ENCODE results near the gene CLEC2A.

Gene CLEC2A

DNA sequence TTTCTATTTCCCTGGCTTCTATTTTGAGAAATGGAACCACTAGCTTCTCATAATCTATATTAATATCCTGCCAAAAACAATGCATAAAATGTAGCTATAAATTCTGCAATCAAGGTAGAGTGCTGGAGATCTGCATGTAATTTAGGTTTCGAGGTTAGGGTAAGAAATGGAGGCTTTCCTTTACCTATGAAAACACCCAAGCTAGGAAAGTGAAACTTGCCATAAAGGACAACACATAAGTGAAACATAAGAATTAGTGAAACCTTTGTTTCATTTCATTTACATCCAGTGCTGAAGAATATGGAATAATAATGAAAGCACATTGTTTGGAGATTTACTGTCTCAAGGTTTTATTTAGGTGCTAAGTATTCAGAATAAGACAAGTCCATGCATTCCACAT, 9.7 kb downstream of the CLEC2A start:
- TF ChIP-seq, protein P1, sequence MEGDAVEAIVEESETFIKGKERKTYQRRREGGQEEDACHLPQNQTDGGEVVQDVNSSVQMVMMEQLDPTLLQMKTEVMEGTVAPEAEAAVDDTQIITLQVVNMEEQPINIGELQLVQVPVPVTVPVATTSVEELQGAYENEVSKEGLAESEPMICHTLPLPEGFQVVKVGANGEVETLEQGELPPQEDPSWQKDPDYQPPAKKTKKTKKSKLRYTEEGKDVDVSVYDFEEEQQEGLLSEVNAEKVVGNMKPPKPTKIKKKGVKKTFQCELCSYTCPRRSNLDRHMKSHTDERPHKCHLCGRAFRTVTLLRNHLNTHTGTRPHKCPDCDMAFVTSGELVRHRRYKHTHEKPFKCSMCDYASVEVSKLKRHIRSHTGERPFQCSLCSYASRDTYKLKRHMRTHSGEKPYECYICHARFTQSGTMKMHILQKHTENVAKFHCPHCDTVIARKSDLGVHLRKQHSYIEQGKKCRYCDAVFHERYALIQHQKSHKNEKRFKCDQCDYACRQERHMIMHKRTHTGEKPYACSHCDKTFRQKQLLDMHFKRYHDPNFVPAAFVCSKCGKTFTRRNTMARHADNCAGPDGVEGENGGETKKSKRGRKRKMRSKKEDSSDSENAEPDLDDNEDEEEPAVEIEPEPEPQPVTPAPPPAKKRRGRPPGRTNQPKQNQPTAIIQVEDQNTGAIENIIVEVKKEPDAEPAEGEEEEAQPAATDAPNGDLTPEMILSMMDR (IDR thresholded peaks at IDR 0.05; ENCODE audit: low read depth, low read length, missing control alignments), result no peak
- no peak for DNase-seq (ENCODE audit: low read depth)
- no peak overlapping the region for H3K4me3 ChIP-seq (ENCODE audit: low read depth, low read length)

DNA sequence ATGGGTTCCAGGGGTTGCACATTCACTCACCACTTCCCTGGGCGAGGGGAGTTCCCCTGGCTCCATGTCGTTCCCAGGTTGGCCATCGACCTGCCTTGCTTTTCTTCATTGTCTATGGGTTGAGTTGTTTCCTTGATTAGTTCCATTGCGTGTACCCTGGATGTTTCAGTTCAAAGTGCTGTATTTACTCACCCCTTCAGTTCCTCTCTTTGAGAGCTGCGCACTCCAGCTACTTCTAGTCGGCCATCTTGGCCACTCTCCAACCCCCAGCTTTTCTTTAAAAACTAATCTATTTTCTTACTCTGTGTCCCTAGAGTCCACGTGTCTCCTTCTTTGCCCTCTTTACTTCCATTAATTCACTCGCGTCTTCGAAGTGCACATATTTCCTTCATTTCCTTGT, 11.7 kb downstream of the CLEC2A start:
- no peak overlapping the region for H3K4me3 ChIP-seq (ENCODE audit: low read depth, low read length)
- no peak for DNase-seq (ENCODE audit: low read depth)
- TF ChIP-seq, protein P1 (IDR thresholded peaks at IDR 0.05; ENCODE audit: low read depth, low read length, missing control alignments), result no peak

DNA sequence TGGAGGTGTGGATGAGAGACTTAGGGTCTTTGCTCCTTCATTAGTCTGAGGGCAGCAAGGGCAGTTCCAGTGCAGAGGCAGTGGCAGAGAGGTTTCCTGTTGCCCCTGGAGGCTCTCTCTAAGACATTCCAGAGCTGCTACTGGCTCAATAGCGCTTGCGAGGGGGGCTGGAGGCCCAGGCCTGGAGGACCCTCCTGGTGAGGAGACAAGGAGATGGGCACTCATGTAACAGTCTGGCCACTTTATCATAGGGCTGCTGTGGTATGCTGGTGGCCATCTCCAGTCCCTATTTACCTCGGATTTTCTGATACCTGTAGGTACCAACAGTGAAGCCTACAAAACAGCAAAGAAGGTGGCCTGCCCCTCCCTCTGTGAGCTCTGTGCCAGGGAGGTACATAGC, 12.7 kb downstream of the CLEC2A start:
- DNase-seq (ENCODE audit: low read depth), result no peak
- TF ChIP-seq, protein P1 (IDR thresholded peaks at IDR 0.05; ENCODE audit: low read depth, low read length, missing control alignments), result no peak

DNA sequence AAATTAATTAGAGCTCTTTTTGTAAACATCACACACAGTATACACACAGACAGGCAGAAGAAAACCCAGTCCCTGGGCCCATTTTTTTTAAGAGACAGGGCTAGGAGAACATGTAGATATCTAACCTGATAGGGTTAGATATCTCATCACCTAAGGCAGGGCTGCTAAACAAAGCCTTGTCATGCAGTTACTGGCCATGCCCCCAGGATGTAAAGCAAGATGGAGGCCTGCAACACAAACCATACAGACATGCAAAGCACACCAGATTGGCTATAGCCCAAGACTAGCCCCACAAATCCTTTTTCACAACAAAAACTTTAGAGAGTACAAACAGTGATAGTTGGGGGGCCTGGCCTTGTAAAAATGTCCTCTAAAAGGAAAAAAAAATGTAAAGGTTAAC, 20.5 kb downstream of the CLEC2A start:
- TF ChIP-seq, protein P1 (IDR thresholded peaks at IDR 0.05; ENCODE audit: low read depth, low read length, missing control alignments), result no peak
- no peak for DNase-seq (ENCODE audit: low read depth)
- no peak overlapping the region for H3K4me3 ChIP-seq (ENCODE audit: low read depth, low read length)

More for the DNA sequence above, 12.7 kb downstream of the CLEC2A start:
- H3K4me3 ChIP-seq (ENCODE audit: low read depth, low read length), result no peak overlapping the region

DNA sequence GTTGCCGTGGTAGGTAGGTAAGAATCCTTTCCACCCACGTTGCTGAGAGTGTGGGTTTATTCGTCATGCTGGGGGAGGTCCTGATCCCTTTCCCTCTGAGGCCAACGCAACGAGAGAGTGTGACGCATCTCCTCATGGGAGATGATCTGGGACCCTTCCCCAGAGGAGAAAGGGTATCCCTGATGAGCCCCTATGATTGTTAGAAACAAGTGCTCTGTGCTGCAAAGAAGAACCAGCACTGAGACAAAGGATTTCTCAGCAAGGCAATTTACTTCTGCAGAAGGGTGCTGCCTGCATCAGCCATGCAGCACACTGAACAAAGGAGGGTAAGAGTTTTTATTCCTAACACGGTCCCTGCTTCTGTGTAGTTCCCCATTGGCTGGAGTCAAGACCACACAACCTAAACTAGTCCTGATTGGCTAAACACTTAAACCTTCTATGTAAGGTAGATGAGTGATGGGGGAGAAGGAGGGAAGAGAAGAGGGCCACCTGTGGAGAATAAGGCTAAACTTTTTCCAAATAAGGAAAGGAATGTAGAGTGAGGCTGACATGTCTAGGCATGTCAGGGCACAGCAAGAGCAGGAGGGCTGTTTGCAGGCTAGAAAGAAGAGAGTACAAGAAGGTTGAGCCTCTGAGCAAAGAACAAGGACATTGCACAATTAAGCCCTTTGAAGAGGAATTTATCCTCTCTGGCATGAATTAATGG, 21.3 kb downstream of the CLEC2A start:
- no peak overlapping the region for H3K4me3 ChIP-seq (ENCODE audit: low read depth, low read length)
- no peak for DNase-seq (ENCODE audit: low read depth)
- TF ChIP-seq, protein P1 (IDR thresholded peaks at IDR 0.05; ENCODE audit: low read depth, low read length, missing control alignments), result no peak

DNA sequence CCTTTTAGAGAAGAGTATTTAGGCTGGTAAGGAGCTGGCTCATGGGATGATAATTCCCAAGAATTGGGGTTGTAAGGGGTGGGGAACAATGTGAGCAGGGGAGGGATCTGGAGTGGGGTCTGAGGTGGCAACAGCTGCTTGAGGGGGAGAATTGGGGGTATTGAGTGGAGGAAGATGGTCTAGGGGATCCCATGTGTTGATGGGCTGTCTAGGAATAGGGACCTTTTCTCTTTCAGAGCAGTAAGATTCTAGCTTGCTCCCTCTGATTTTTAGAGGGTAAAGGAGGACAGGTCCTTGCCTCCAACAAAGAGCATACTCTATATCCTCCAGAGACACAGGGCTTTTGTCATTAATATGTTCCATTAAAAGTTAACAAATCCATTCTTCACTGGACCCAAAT, 22.4 kb downstream of the CLEC2A start:
- TF ChIP-seq, protein P1 (IDR thresholded peaks at IDR 0.05; ENCODE audit: low read depth, low read length, missing control alignments), result no peak
- no peak overlapping the region for H3K4me3 ChIP-seq (ENCODE audit: low read depth, low read length)
- no peak for DNase-seq (ENCODE audit: low read depth)

DNA sequence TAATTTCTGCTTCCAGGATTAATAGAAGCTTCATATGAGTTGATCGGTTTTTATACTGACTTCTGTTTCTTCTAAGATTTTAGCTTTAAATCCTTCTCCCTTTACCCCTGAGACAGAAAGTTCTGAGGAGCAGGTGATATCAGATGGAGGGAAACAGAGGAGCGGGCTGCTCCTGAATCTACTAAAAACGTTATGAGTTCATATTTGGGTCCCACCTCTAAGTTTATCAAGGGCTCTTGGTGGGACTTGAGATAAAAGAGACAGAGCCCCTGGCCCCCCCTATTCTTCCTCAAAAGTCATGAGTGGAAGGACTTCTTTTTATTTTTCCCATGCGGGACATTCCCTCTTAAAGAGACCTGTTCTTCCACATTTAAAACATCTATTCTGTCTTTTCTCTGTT, 23.8 kb downstream of the CLEC2A start:
- TF ChIP-seq, protein P1 (IDR thresholded peaks at IDR 0.05; ENCODE audit: low read depth, low read length, missing control alignments), result no peak
- no peak overlapping the region for H3K4me3 ChIP-seq (ENCODE audit: low read depth, low read length)
- DNase-seq (ENCODE audit: low read depth), result no peak
